Retinal pigment epithelial cell (primary cell): ENCODE measurements around the gene PDE8A.
"Not testable (repeated sequence)": the region's sequence is repeated elsewhere in the genome, so short reads cannot be mapped to it uniquely, and the experiment has no call there.

Source experiments
- DNase-seq: peaks from one replicate; pipeline ENCODE4 v3.0.0-alpha.2; 2010; ENCODE audit warnings: low read depth
- H3K4me3 ChIP-seq: 2 replicates; pipeline ENCODE4 v1.5.1; 2011; ENCODE audit warnings: mild to moderate bottlenecking, low read length, control low read depth, moderate library complexity
- CTCF ChIP-seq: conservative IDR thresholded peaks from 2 replicates; pipeline ENCODE4 v1.5.1; 2011; ENCODE audit warnings: low read depth, low read length, control low read depth, inconsistent platforms

PDE8A gene

GRCh38 chr15:85007741-85008397 is 26.2 kb downstream of the PDE8A start:
- H3K4me3 ChIP-seq, result no peak overlapping the region
- no peak for TF ChIP-seq CTCF
- no peak for DNase-seq

- H3K4me3 ChIP-seq, result no peak overlapping the region
- no peak for TF ChIP-seq CTCF
- no peak for DNase-seq
These were observed 27.0 kb downstream of the PDE8A start for GRCh38 chr15:85008474-85009260.

GRCh38 chr15:85009435-85009834 is 27.8 kb downstream of the PDE8A start:
- no peak for TF ChIP-seq CTCF
- no peak for DNase-seq
- no peak overlapping the region for H3K4me3 ChIP-seq

- no peak overlapping the region for H3K4me3 ChIP-seq
- TF ChIP-seq CTCF, result no peak
- DNase-seq, result no peak
These were observed 28.4 kb downstream of the PDE8A start for GRCh38 chr15:85010071-85010385.

GRCh38 chr15:85010386-85011159 is 28.9 kb downstream of the PDE8A start:
- no peak overlapping the region for H3K4me3 ChIP-seq
- TF ChIP-seq CTCF, result peak; percentile 61
- DNase-seq, result no peak

- H3K4me3 ChIP-seq, result no peak overlapping the region
- TF ChIP-seq CTCF, result no peak
- no peak for DNase-seq
These were observed 29.5 kb downstream of the PDE8A start for GRCh38 chr15:85011160-85011571.

- DNase-seq, H3K4me3 ChIP-seq: not testable (repeated sequence)
These were observed 30.1 kb downstream of the PDE8A start for GRCh38 chr15:85011724-85012123.
